Upper lobe of left lung (tissue), 4 donors: Measurements from ENCODE around the gene SNX4.

Source experiments
- CTCF ChIP-seq, 6 experiments: fragments of 450-650 bp in 4 of 6; fragments of 200-600 bp in 2 of 6; sonication (generic) in 2 of 6; IDR thresholded peaks; one replicate each; pipeline ENCODE4 v1.5.1; 2016 to 2019; ENCODE audit warnings: antibody characterized with exemption in 6 of 6
- POLR2A ChIP-seq, 4 donors: fragments of 450-650 bp; IDR thresholded peaks; one replicate each; pipeline ENCODE4 v1.5.1; 2016 to 2017; ENCODE audit warnings: antibody characterized with exemption in 4 of 4, mild to moderate bottlenecking in 2 of 4

- no peak for TF ChIP-seq CTCF (IDR thresholded peaks at IDR 0.05)
- peak in 3 of 4 donors; percentile 52 to 82 (median 73) for TF ChIP-seq POLR2A (IDR thresholded peaks at IDR 0.05)
Measured at GRCh38 chr3:125519678-125520562, at the start of gene SNX4.
